A673 (cell line): Measurements from ENCODE around the gene THRB. TPM values are rescaled to one million over a fixed set of nuclear protein-coding genes. Genes with fewer than 3 reads are reported as not detected.

ENCODE experiments used
- BruUV-seq: library from RNA; stranded (reverse); fragments of 400-500 nt; replicated peaks from 2 replicates; lab custom pipeline; 2021; lab: Mats Ljungman, UMichigan
- CTCF ChIA-PET: fragments of 300-600 bp; sonication (Branson Sonifier 250); formaldehyde crosslinking; loops from one replicate; lab custom pipeline; 2022; ENCODE audit warnings: antibody characterized with exemption; lab: Charles Lee
- POLR2A ChIA-PET: fragments of 300-600 bp; sonication (Branson Sonifier 250); formaldehyde crosslinking; loops from one replicate; lab custom pipeline; 2022; ENCODE audit warnings: antibody characterized with exemption; ENCODE audit not compliant: low non-redundant PET; lab: Charles Lee
- DNase-seq: peaks from one replicate; pipeline ENCODE4 v3.0.0-alpha.2; 2015; ENCODE audit warnings: low spot score
- H3K27ac ChIP-seq: fragments of 200-600 bp; sonication (generic); 2 replicates; pipeline ENCODE4 v1.5.1; 2016; ENCODE audit warnings: mixed run types, low read depth, mild to moderate bottlenecking, mixed read lengths, antibody characterized with exemption, low read length; ENCODE audit not compliant: poor library complexity, severe bottlenecking
- H3K27me3 ChIP-seq: fragments of 200-600 bp; sonication (generic); replicated peaks from 2 replicates; pipeline ENCODE4 v1.6.1; 2017; ENCODE audit warnings: mixed run types, low read depth, mild to moderate bottlenecking, mixed read lengths, antibody characterized with exemption, low read length; ENCODE audit not compliant: insufficient read depth, poor library complexity
- H3K36me3 ChIP-seq: fragments of 200-600 bp; sonication (generic); 2 replicates; pipeline ENCODE4 v1.6.1; 2016; ENCODE audit warnings: mixed run types, mild to moderate bottlenecking, mixed read lengths, antibody characterized with exemption, low read length; ENCODE audit not compliant: insufficient read depth, poor library complexity, severe bottlenecking
- H3K4me1 ChIP-seq: fragments of 200-600 bp; sonication (generic); 2 replicates; pipeline ENCODE4 v1.6.1; 2017; ENCODE audit warnings: mixed run types, mild to moderate bottlenecking, mixed read lengths, antibody characterized with exemption, low read length; ENCODE audit not compliant: insufficient read depth, poor library complexity, severe bottlenecking
- H3K4me3 ChIP-seq: fragments of 200-600 bp; sonication (generic); 2 replicates; pipeline ENCODE4 v1.5.1; 2016; ENCODE audit warnings: low read depth, mixed run types, mild to moderate bottlenecking, mixed read lengths, low read length; ENCODE audit not compliant: poor library complexity, severe bottlenecking
- H3K9me3 ChIP-seq: fragments of 200-600 bp; sonication (generic); 2 replicates; pipeline ENCODE4 v1.6.1; 2016; ENCODE audit warnings: mixed run types, low read depth, mild to moderate bottlenecking, mixed read lengths, antibody characterized with exemption, low read length; ENCODE audit not compliant: poor library complexity, severe bottlenecking
- EZH2 ChIP-seq: fragments of 200-600 bp; sonication (generic); IDR thresholded peaks from 2 replicates; pipeline ENCODE4 v1.6.1; 2017; ENCODE audit warnings: borderline replicate concordance, low read depth, mild to moderate bottlenecking, mixed read lengths, antibody characterized with exemption, low read length; ENCODE audit not compliant: poor library complexity, severe bottlenecking
- intact Hi-C: fragments of 100-400 bp; cut with micrococcal nuclease; formaldehyde crosslinking; loops from one replicate; pipeline ENCODE4 v1.10.0; 2022; ENCODE audit not compliant: unreplicated experiment
- total RNA-seq: library from RNA; stranded (reverse); gene quantifications from 2 replicates; pipeline ENCODE4 v1.2.3, GENCODE V29; 2021
- TF ChIP-seq, protein P1 (sequence below): fragments of 300-800, 200-600 bp; sonication (generic); conservative IDR thresholded peaks from 2 replicates; pipeline ENCODE4 v1.5.1; 2017; ENCODE audit warnings: low read depth, mild to moderate bottlenecking, antibody characterized with exemption, low read length, moderate library complexity, mixed read lengths

THRB gene
- total RNA-seq, 1 experiment from 2014 or later, result 0.11 TPM

DNA sequence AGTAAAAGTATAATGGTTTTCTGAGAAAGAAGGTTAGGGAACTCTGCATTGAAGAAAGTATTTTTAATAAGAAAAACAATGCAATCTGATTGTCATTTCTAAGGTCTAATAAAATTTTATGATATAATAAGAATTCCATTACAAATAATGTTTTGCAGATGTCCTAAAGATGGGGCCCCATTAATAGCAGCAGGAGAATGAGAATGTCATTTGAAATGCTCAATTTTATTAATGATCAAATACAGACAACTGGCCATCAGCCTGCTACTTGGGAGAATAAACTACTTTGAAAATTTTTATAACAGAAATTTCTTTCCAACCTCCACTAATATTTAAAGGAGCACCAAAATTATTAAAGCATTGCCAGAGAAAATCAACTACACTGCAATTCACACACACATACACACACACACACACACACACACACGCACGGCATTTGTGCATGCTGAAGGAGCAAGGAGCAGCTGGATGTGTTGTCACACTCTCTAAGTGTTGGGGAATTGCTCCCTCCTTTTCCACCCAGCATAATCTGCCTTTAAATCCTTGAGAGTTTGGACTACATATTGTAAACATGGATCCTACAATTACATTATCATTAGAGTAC is 109.5 kb downstream of the THRB start:
- no peak for DNase-seq
- Histone ChIP-seq H3K4me1 (no peaks in the 10 kb centered on the region), H3K27ac (no peak overlapping the region), H3K9me3 (no peaks in the 10 kb centered on the region), H3K4me3 (no peak overlapping the region), H3K27me3 (no peaks in the 10 kb centered on the region), H3K36me3 (no peaks in the 10 kb centered on the region)
- POLR2A ChIA-PET, result no interaction called here
- CTCF ChIA-PET, result no interaction called here
- intact Hi-C loops, result no loop called here
- no TSS peak for BruUV-seq
- TF ChIP-seq, protein P1, sequence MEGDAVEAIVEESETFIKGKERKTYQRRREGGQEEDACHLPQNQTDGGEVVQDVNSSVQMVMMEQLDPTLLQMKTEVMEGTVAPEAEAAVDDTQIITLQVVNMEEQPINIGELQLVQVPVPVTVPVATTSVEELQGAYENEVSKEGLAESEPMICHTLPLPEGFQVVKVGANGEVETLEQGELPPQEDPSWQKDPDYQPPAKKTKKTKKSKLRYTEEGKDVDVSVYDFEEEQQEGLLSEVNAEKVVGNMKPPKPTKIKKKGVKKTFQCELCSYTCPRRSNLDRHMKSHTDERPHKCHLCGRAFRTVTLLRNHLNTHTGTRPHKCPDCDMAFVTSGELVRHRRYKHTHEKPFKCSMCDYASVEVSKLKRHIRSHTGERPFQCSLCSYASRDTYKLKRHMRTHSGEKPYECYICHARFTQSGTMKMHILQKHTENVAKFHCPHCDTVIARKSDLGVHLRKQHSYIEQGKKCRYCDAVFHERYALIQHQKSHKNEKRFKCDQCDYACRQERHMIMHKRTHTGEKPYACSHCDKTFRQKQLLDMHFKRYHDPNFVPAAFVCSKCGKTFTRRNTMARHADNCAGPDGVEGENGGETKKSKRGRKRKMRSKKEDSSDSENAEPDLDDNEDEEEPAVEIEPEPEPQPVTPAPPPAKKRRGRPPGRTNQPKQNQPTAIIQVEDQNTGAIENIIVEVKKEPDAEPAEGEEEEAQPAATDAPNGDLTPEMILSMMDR, result no peak
- no peak for TF ChIP-seq EZH2

DNA sequence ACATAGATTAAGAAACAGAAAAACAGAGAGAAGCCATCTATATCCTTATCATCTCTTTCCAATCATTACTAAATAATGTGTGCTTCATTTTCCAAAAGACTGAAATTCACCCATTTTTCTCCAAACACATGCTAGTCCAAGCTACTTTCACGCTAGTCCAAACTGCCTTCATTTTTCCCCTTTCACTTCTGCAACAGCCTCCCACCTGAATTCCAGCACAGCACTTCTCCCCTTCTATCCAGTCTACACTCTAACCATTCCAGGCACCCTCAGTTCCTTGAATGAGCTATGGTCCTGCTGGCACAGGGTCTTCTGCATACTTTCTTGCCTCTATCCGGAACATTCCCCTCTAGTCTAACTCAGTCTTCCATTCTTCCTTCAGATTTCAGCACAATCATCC is 112.0 kb downstream of the THRB start:
- no peak for DNase-seq
- no peak overlapping the region for H3K4me3 ChIP-seq
- intact Hi-C loops, result no loop called here
- no peaks in the 10 kb centered on the region for H3K36me3 ChIP-seq
- POLR2A ChIA-PET, result no interaction called here
- BruUV-seq, result no TSS peak
- no peaks in the 10 kb centered on the region for H3K4me1 ChIP-seq
- TF ChIP-seq EZH2, result no peak
- TF ChIP-seq, protein P1, result no peak
- H3K27ac ChIP-seq, result no peak overlapping the region
- no peaks in the 10 kb centered on the region for H3K9me3 ChIP-seq
- CTCF ChIA-PET, result no interaction called here
- no peaks in the 10 kb centered on the region for H3K27me3 ChIP-seq

DNA sequence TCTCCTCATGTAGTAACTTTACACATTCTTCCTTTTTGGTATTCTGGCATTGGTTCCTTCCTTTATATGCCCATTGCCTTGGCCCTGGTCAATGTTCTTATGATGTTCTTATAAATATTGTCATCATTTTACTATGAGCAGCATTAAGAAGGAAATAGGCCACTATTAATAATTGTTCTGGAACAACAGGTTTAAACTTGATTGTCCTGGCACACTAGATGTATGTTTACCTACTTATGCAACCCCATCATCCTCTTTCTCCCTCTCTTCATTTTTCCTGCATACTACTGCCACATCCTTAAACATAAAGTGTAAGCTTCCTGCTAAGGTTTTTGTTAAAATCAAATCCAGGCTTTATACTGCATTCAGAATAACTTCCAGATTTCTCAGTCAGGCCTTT is 114.7 kb downstream of the THRB start:
- no TSS peak for BruUV-seq
- Histone ChIP-seq H3K36me3 (no peaks in the 10 kb centered on the region), H3K4me3 (no peak overlapping the region), H3K27me3 (no peaks in the 10 kb centered on the region), H3K9me3 (no peaks in the 10 kb centered on the region), H3K27ac (no peak overlapping the region), H3K4me1 (no peaks in the 10 kb centered on the region)
- intact Hi-C loops, result no loop called here
- no peak for DNase-seq
- TF ChIP-seq, protein P1, result no peak
- TF ChIP-seq EZH2, result no peak
- ChIA-PET CTCF (no interaction called here), POLR2A (no interaction called here)
